Thoracic aorta (tissue), 2 donors: Measurements from ENCODE around the gene ADRB2. TPM values are rescaled to one million over a fixed set of nuclear protein-coding genes. Genes with fewer than 3 reads are reported as not detected.

Experiments used
- ATAC-seq: fragments of 150-250 bp; one replicate; pipeline ENCODE4 v1.8.0; 2017; ENCODE audit warnings: low read depth; ENCODE audit not compliant: insufficient number of reproducible peaks, low FRiP score
- DNase-seq: peaks from one replicate; pipeline ENCODE4 v3.0.0-alpha.2; 2020; ENCODE audit warnings: low spot score
- H3K27ac ChIP-seq, 2 donors: fragments of 200-600 bp; sonication (generic); 1 replicate in 1 of 2; 2 replicates in 1 of 2; pipeline ENCODE4 v1.5.1; 2016; ENCODE audit warnings: mild to moderate bottlenecking in 2 of 2, moderate library complexity in 2 of 2
- H3K27me3 ChIP-seq: fragments of 200-600 bp; sonication (generic); replicated peaks from 2 replicates; pipeline ENCODE4 v1.6.0; 2016; ENCODE audit warnings: mild to moderate bottlenecking; ENCODE audit not compliant: insufficient read depth
- H3K36me3 ChIP-seq: fragments of 200-600 bp; sonication (generic); one replicate; pipeline ENCODE4 v1.5.1; 2016
- H3K4me1 ChIP-seq, 2 donors: fragments of 200-600 bp; sonication (generic); 1 replicate in 1 of 2; 2 replicates in 1 of 2; pipeline versions ENCODE4 v1.5.1 to v1.6.0; 2016; ENCODE audit warnings: low read depth in 2 of 2, mild to moderate bottlenecking in 1 of 2; ENCODE audit not compliant: control insufficient read depth in 1 of 2
- H3K4me3 ChIP-seq: fragments of 200-600 bp; sonication (generic); 2 replicates; pipeline ENCODE4 v1.5.1; 2016; ENCODE audit warnings: mild to moderate bottlenecking
- H3K9me3 ChIP-seq: fragments of 200-600 bp; sonication (generic); 2 replicates; pipeline ENCODE4 v1.5.1; 2016
- CTCF ChIP-seq: fragments of 200-600 bp; sonication (generic); IDR thresholded peaks from one replicate; pipeline ENCODE4 v1.5.1; 2019; ENCODE audit warnings: antibody characterized with exemption
- total RNA-seq, 2 donors: library from RNA; depleted of rRNA; stranded (reverse); fragments of >200 nt; gene quantifications; one replicate each; pipeline versions ENCODE4 v1.1.0 to v1.2.3, GENCODE V29; 2016

Gene ADRB2
- total RNA-seq, 2 donors from 2014 or later = 2.8 to 3.7 TPM

GRCh38 chr5:148785223-148785622 is 41.2 kb upstream of the ADRB2 start:
- Histone ChIP-seq H3K27ac (no peak overlapping the region), H3K9me3 (no peaks in the 10 kb centered on the region), H3K36me3 (no peaks in the 10 kb centered on the region), H3K4me3 (no peak overlapping the region), H3K4me1 (no peaks in the 10 kb centered on the region), H3K27me3 (no peaks in the 10 kb centered on the region)
- DNase-seq = no peak
- TF ChIP-seq CTCF = no peak
- ATAC-seq = no peak

GRCh38 chr5:148786456-148786855 is 40.0 kb upstream of the ADRB2 start:
- no peaks in the 10 kb centered on the region for H3K36me3 ChIP-seq
- no peak for DNase-seq
- no peaks in the 10 kb centered on the region for H3K4me1 ChIP-seq
- no peaks in the 10 kb centered on the region for H3K9me3 ChIP-seq
- no peaks in the 10 kb centered on the region for H3K27me3 ChIP-seq
- no peak overlapping the region for H3K27ac ChIP-seq
- no peak for ATAC-seq
- no peak overlapping the region for H3K4me3 ChIP-seq
- TF ChIP-seq CTCF = no peak

GRCh38 chr5:148788636-148789035 is 37.8 kb upstream of the ADRB2 start:
- ATAC-seq (no peak), DNase-seq (no peak)
- Histone ChIP-seq H3K4me1 (no peaks in the 10 kb centered on the region), H3K9me3 (no peaks in the 10 kb centered on the region), H3K4me3 (no peak overlapping the region), H3K27ac (no peak overlapping the region), H3K27me3 (no peaks in the 10 kb centered on the region), H3K36me3 (no peaks in the 10 kb centered on the region)
- no peak for TF ChIP-seq CTCF

GRCh38 chr5:148790545-148791333 is 35.7 kb upstream of the ADRB2 start:
- Histone ChIP-seq H3K4me1 (no peaks in the 10 kb centered on the region), H3K9me3 (no peaks in the 10 kb centered on the region), H3K4me3 (no peak overlapping the region), H3K27me3 (no peaks in the 10 kb centered on the region), H3K36me3 (no peaks in the 10 kb centered on the region), H3K27ac (no peak overlapping the region)
- TF ChIP-seq CTCF = no peak
- DNase-seq = no peak
- no peak for ATAC-seq

- Histone ChIP-seq H3K27me3 (no peaks in the 10 kb centered on the region), H3K4me3 (no peak overlapping the region), H3K27ac (no peak overlapping the region), H3K36me3 (no peaks in the 10 kb centered on the region), H3K4me1 (no peaks in the 10 kb centered on the region), H3K9me3 (no peaks in the 10 kb centered on the region)
- TF ChIP-seq CTCF = no peak
- DNase-seq (no peak), ATAC-seq (no peak)
Measured at GRCh38 chr5:148791334-148791667, 35.1 kb upstream of the ADRB2 start.
